Measurements from ENCODE around the gene NECTIN1. TPM values are rescaled to one million over a fixed set of nuclear protein-coding genes. Genes with fewer than 3 reads are reported as not detected.

The NECTIN1 gene
- total and polyA plus RNA-seq, 2 of the 4 experiments (the other 2 are of a cell fraction): 2.3 to 4.2 TPM

GRCh38 chr11:119594639-119595249 lies 134.3 kb downstream of the NECTIN1 start (continued):
- TF ChIP-seq SMC3 (IDR thresholded peaks at IDR 0.05; ENCODE audit: low read depth, low read length): no peak

- Histone ChIP-seq H3K27me3 (ENCODE audit: control insufficient read depth, insufficient read depth, low read length) (peaks cover 2% of the 10 kb centered on the region; the same call in 1 of the 2 replicates), H2AK9ac (replicated peaks; ENCODE audit: low read depth, low read length, poor library complexity) (no peak overlapping the region), H4K91ac (ENCODE audit: insufficient read depth, low read depth, low read length) (no peak overlapping the region), H2BK120ac (ENCODE audit: low read depth, low read length) (no peak overlapping the region), H3K36me3 (ENCODE audit: control insufficient read depth, insufficient read depth, low read length) (no peaks in the 10 kb centered on the region), H3K4me3 (ENCODE audit: insufficient read depth, low read depth, low read length) (no peak overlapping the region), H3K4ac (ENCODE audit: low read depth, low read length) (no peak overlapping the region), H3K9me1 (ENCODE audit: insufficient read depth, low read length) (peaks cover 3% of the 10 kb centered on the region; the same call in 1 of the 2 replicates), H3K9ac (ENCODE audit: low read depth, low read length) (no peak overlapping the region), H2AK5ac (ENCODE audit: low read depth, low read length) (peak overlapping the region; percentile 86), H2AFZ (replicated peaks; ENCODE audit: low read length, poor library complexity) (no peak overlapping the region), H3K23ac (ENCODE audit: low read depth, low read length) (no peak overlapping the region), H4K20me1 (ENCODE audit: insufficient read depth, low read length) (no peaks in the 10 kb centered on the region), H2BK15ac (ENCODE audit: low read depth, low read length) (no peak overlapping the region), H2BK5ac (ENCODE audit: low read depth, low read length, poor library complexity, severe bottlenecking) (no peak overlapping the region), H4K5ac (ENCODE audit: low read depth, low read length) (no peak overlapping the region), H3K14ac (replicated peaks; ENCODE audit: low read depth, low read length) (no peak overlapping the region), H2BK20ac (ENCODE audit: low read depth, low read length) (no peak overlapping the region), H3K4me1 (ENCODE audit: control insufficient read depth, insufficient read depth, low read length) (peaks cover 9% of the 10 kb centered on the region), H3K9me3 (ENCODE audit: control insufficient read depth, insufficient read depth, low read length) (peaks cover 6% of the 10 kb centered on the region), H3K4me2 (ENCODE audit: low read depth, low read length) (no peak overlapping the region), H3K18ac (ENCODE audit: low read depth, low read length) (no peak overlapping the region), H3K79me1 (ENCODE audit: low read depth in 1 of 2, low read length in 2 of 2) (no peaks in the 10 kb centered on the region), H3K27ac (ENCODE audit: insufficient read depth, low read length) (no peak overlapping the region), H4K8ac (ENCODE audit: low read depth in 2 of 2, low read length in 2 of 2) (no peak overlapping the region), H3K56ac (ENCODE audit: extremely low read depth, insufficient read depth, low read length) (no peak overlapping the region)
- DNase-seq (no peak), ATAC-seq (ENCODE audit: low read depth) (no peak)
- WGBS, 2 experiments (ENCODE audit: extremely low coverage in 2 of 2, insufficient read length in 1 of 2): no CpG with 5 or more reads among the region's 1 CpG
- dilution Hi-C loops (cut with HindIII; ENCODE audit: low sequenced_read_pairs, unreplicated experiment): no loop called here
- in situ Hi-C loops (cut with MboI; ENCODE audit: low sequenced_read_pairs): no loop called here
- ChIA-PET POLR2A (ENCODE audit: unreplicated experiment) (no interaction called here), CTCF (no interaction called here)
- intact Hi-C loops (cut with micrococcal nuclease): no loop called here
- TF ChIP-seq CHD1 (IDR thresholded peaks at IDR 0.05; ENCODE audit: low read depth, low read length): no peak
- no peak for TF ChIP-seq RAD21 (IDR thresholded peaks at IDR 0.05; ENCODE audit: low read length)
- no peak for TF ChIP-seq SMC3 (IDR thresholded peaks at IDR 0.05; ENCODE audit: low read depth, low read length)
- TF ChIP-seq CTCF (conservative IDR thresholded peaks at IDR 0.05; ENCODE audit: low read depth, low read length): no peak
- BruUV-seq (replicated peaks): no TSS peak
Measured at GRCh38 chr11:119593346-119593745, 135.7 kb downstream of the NECTIN1 start.

Data from IMR-90 (cell line).